Hepatocyte (in vitro differentiated cells): ENCODE measurements around the gene TBC1D20.

Source experiments
- EZH2 ChIP-seq: fragments of 200-600 bp; sonication (generic); IDR thresholded peaks from 2 replicates; pipeline ENCODE4 v1.6.1; 2016; ENCODE audit warnings: antibody characterized with exemption, mild to moderate bottlenecking, borderline replicate concordance
- TF ChIP-seq, protein P1 (sequence below): fragments of 200-600 bp; sonication (generic); IDR thresholded peaks from 2 replicates; pipeline ENCODE4 v1.5.1; 2016; ENCODE audit warnings: antibody characterized with exemption, mild to moderate bottlenecking; ENCODE audit not compliant: poor library complexity

DNA sequence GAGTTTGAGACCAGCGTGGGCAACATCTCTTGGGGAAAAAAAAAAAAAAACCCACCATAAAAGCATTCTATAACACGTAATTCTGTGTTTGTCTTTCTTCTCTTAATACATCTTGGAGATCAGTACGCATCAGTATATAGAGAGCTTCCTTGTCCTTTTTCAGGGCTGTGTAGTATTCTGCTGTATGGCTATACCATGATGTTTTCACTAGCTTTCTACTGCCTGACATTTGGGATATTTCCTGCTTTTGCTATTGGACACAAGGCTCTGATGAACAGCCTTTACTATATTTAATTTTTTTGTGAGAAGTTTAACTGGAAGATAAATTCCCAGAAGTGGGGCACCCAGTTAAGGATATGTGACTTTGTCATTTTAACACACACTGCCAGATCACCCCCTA, 74.8 kb downstream of the TBC1D20 start:
- TF ChIP-seq, protein P1, sequence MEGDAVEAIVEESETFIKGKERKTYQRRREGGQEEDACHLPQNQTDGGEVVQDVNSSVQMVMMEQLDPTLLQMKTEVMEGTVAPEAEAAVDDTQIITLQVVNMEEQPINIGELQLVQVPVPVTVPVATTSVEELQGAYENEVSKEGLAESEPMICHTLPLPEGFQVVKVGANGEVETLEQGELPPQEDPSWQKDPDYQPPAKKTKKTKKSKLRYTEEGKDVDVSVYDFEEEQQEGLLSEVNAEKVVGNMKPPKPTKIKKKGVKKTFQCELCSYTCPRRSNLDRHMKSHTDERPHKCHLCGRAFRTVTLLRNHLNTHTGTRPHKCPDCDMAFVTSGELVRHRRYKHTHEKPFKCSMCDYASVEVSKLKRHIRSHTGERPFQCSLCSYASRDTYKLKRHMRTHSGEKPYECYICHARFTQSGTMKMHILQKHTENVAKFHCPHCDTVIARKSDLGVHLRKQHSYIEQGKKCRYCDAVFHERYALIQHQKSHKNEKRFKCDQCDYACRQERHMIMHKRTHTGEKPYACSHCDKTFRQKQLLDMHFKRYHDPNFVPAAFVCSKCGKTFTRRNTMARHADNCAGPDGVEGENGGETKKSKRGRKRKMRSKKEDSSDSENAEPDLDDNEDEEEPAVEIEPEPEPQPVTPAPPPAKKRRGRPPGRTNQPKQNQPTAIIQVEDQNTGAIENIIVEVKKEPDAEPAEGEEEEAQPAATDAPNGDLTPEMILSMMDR, result no peak
- TF ChIP-seq EZH2, result no peak
